WTC11 (cell line): ENCODE measurements around the gene TAS2R31. TPM values are rescaled to one million over a fixed set of nuclear protein-coding genes. Genes with fewer than 3 reads are reported as not detected.
"Not testable (repeated sequence)": the region's sequence is repeated elsewhere in the genome, so short reads cannot be mapped to it uniquely, and the experiment has no call there.

ENCODE experiments used
- ATAC-seq: fragments of 200-7000 bp; cut with Tn5 transposase; 2 replicates; pipeline ENCODE4 v1.10.0; 2021; ENCODE audit warnings: mild to moderate bottlenecking, moderate library complexity
- CTCF ChIA-PET: fragments of 300-600 bp; sonication (Branson Sonifier 250); formaldehyde crosslinking; loops from one replicate; lab custom pipeline; 2021; ENCODE audit warnings: antibody characterized with exemption; lab: Charles Lee
- POLR2A ChIA-PET: fragments of 350-600 bp; sonication (Branson Sonifier 250); formaldehyde crosslinking; loops from one replicate; lab custom pipeline; 2021; ENCODE audit warnings: antibody characterized with exemption; lab: Charles Lee
- DNase-seq: peaks from one replicate; pipeline ENCODE4 v3.0.0; 2021; ENCODE audit warnings: low spot score
- H3K27ac Mint-ChIP-seq: 2 replicates; pipeline ENCODE4 v1.8.0; 2021; ENCODE audit warnings: mixed read lengths
- H3K27me3 Mint-ChIP-seq: 2 replicates; pipeline ENCODE4 v1.8.0; 2021; ENCODE audit warnings: low read depth, mild to moderate bottlenecking, moderate library complexity, mixed read lengths
- H3K36me3 Mint-ChIP-seq: 2 replicates; pipeline ENCODE4 v1.8.0; 2021; ENCODE audit warnings: mixed read lengths
- H3K4me1 Mint-ChIP-seq: 2 replicates; pipeline ENCODE4 v1.8.0; 2022; ENCODE audit warnings: mixed read lengths
- H3K4me3 Mint-ChIP-seq: 2 replicates; pipeline ENCODE4 v1.8.0; 2021; ENCODE audit warnings: mild to moderate bottlenecking, moderate library complexity, mixed read lengths
- H3K9me3 Mint-ChIP-seq: 2 replicates; pipeline ENCODE4 v1.8.0; 2021; ENCODE audit warnings: mixed read lengths
- ATF6 ChIP-seq: sonication (generic); formaldehyde crosslinking; IDR thresholded peaks from 2 replicates; pipeline ENCODE4 v1.8.1; 2023; ENCODE audit warnings: mild to moderate bottlenecking, missing genetic modification reagents
- ESRRA ChIP-seq: sonication (generic); formaldehyde crosslinking; IDR thresholded peaks from 2 replicates; pipeline ENCODE4 v1.8.1; 2022; ENCODE audit warnings: mild to moderate bottlenecking, missing genetic modification reagents, borderline replicate concordance
- FOXK1 ChIP-seq: sonication (generic); formaldehyde crosslinking; IDR thresholded peaks from 2 replicates; pipeline ENCODE4 v1.8.0; 2022; ENCODE audit warnings: mild to moderate bottlenecking, moderate library complexity, missing genetic modification reagents
- JAZF1 ChIP-seq: fragments of 250-450 bp; sonication (Bioruptor Pico); IDR thresholded peaks from 2 replicates; pipeline ENCODE4 v1.9.0; 2021; ENCODE audit warnings: moderate library complexity, mild to moderate bottlenecking, inconsistent platforms
- KAT7 ChIP-seq: sonication (generic); formaldehyde crosslinking; IDR thresholded peaks from 2 replicates; pipeline ENCODE4 v1.8.1; 2023; ENCODE audit warnings: missing genetic modification reagents, mild to moderate bottlenecking, borderline replicate concordance
- MYBL2 ChIP-seq: sonication (generic); formaldehyde crosslinking; IDR thresholded peaks from 2 replicates; pipeline ENCODE4 v1.8.1; 2023; ENCODE audit warnings: mild to moderate bottlenecking, moderate library complexity, missing genetic modification reagents
- SMAD4 ChIP-seq: sonication (generic); formaldehyde crosslinking; IDR thresholded peaks from 2 replicates; pipeline ENCODE4 v1.8.0; 2022; ENCODE audit warnings: mild to moderate bottlenecking, missing genetic modification reagents
- TEAD1 ChIP-seq: sonication (generic); formaldehyde crosslinking; IDR thresholded peaks from 2 replicates; pipeline ENCODE4 v1.8.0; 2022; ENCODE audit warnings: mild to moderate bottlenecking, missing genetic modification reagents
- TEAD4 ChIP-seq: sonication (generic); formaldehyde crosslinking; IDR thresholded peaks from 2 replicates; pipeline ENCODE4 v1.8.0; 2022; ENCODE audit warnings: mild to moderate bottlenecking, missing genetic modification reagents
- ZBTB21 ChIP-seq: sonication (generic); formaldehyde crosslinking; IDR thresholded peaks from 2 replicates; pipeline ENCODE4 v1.8.1; 2023; ENCODE audit warnings: mild to moderate bottlenecking, missing genetic modification reagents, borderline replicate concordance
- ZBTB43 ChIP-seq: sonication (generic); formaldehyde crosslinking; IDR thresholded peaks from 2 replicates; pipeline ENCODE4 v1.8.1; 2023; ENCODE audit warnings: mild to moderate bottlenecking, missing genetic modification reagents
- ZNF121 ChIP-seq: sonication (generic); formaldehyde crosslinking; IDR thresholded peaks from 2 replicates; pipeline ENCODE4 v1.8.0; 2023; ENCODE audit warnings: missing genetic modification reagents
- ZNF138 ChIP-seq: sonication (generic); formaldehyde crosslinking; conservative IDR thresholded peaks from 2 replicates; pipeline ENCODE4 v1.8.1; 2022; ENCODE audit warnings: mild to moderate bottlenecking, moderate library complexity, missing genetic modification reagents
- ZNF219 ChIP-seq: sonication (generic); formaldehyde crosslinking; IDR thresholded peaks from 2 replicates; pipeline ENCODE4 v1.8.0; 2023; ENCODE audit warnings: missing genetic modification reagents, mild to moderate bottlenecking, borderline replicate concordance
- ZNF263 ChIP-seq: sonication (generic); formaldehyde crosslinking; IDR thresholded peaks from 2 replicates; pipeline ENCODE4 v1.8.1; 2022; ENCODE audit warnings: low read depth, mild to moderate bottlenecking, moderate library complexity, missing genetic modification reagents
- ZNF317 ChIP-seq: sonication (generic); formaldehyde crosslinking; IDR thresholded peaks from 2 replicates; pipeline ENCODE4 v1.8.1; 2023; ENCODE audit warnings: low read depth, mild to moderate bottlenecking, moderate library complexity, missing genetic modification reagents, borderline replicate concordance
- total RNA-seq: library from RNA; stranded (reverse); gene quantifications from 3 replicates; pipeline ENCODE4 v1.2.3, GENCODE V29; 2021
- TF ChIP-seq, protein P1 (sequence below): fragments of 250-450 bp; sonication (Bioruptor Pico); IDR thresholded peaks from 2 replicates; pipeline ENCODE4 v1.8.0; 2021; ENCODE audit warnings: mild to moderate bottlenecking
- TF ChIP-seq, protein P2 (sequence below): sonication (generic); formaldehyde crosslinking; IDR thresholded peaks from 2 replicates; pipeline ENCODE4 v1.8.0; 2022; ENCODE audit warnings: mild to moderate bottlenecking, missing genetic modification reagents

Gene TAS2R31
- total RNA-seq, 1 experiment from 2014 or later: 1.9 TPM

DNA sequence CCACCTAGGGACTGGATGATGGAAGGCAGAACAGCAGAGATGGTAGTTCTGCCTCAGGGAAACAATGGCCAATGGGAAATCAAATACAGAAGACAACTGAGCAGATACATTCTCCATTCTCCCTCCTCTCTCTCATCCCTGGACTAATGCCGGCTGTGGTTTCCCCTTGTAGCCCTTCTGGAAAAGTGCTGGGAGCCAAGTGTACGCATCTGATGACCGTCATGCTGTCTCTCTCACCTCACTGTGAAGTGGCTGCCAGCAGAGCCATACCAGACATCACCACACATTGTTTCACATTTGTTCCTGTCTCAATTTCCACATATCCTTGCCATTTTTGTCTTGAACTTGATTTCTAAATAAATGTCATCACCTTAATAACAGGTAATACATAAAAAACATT, 27.8 kb upstream of the TAS2R31 start (continued):
- TF ChIP-seq ZNF219 (CRISPR knock-in tag) (no peak), FOXK1 (CRISPR knock-in tag) (no peak), TEAD1 (no peak)

DNA sequence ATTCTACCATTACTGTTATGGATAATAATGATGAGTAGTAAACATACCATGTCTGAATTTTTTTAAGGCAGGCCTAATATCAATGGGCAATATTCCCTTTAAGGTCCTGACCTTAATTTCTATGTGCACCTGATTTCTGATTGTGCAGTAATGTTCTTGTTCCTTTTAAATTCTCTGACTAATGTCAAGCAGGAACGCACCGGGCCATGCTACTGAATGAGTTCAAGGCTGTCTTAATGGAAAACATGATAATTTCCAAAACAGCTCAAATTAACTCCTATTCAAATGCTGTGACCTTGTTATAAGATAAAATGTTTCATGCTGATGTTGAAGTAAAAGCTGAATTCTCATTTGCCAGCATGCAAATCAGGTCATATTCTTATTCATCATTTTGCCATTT, 24.1 kb upstream of the TAS2R31 start:
- ChIA-PET POLR2A (no interaction called here), CTCF (no interaction called here)
- TF ChIP-seq ZNF121 (CRISPR knock-in tag) (no peak), ZBTB43 (CRISPR knock-in tag) (no peak), ZNF317 (CRISPR knock-in tag) (no peak), ZBTB21 (CRISPR knock-in tag) (no peak), ZNF138 (CRISPR knock-in tag) (no peak), ZNF263 (CRISPR knock-in tag) (no peak), KAT7 (CRISPR knock-in tag) (no peak), JAZF1 (CRISPR knock-in tag) (no peak), TEAD4 (no peak), SMAD4 (CRISPR knock-in tag) (no peak), MYBL2 (no peak), ATF6 (CRISPR knock-in tag) (no peak), ESRRA (CRISPR knock-in tag) (no peak)
- TF ChIP-seq, protein P1, sequence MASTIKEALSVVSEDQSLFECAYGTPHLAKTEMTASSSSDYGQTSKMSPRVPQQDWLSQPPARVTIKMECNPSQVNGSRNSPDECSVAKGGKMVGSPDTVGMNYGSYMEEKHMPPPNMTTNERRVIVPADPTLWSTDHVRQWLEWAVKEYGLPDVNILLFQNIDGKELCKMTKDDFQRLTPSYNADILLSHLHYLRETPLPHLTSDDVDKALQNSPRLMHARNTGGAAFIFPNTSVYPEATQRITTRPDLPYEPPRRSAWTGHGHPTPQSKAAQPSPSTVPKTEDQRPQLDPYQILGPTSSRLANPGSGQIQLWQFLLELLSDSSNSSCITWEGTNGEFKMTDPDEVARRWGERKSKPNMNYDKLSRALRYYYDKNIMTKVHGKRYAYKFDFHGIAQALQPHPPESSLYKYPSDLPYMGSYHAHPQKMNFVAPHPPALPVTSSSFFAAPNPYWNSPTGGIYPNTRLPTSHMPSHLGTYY (CRISPR knock-in tag): no peak
- TF ChIP-seq, protein P2, sequence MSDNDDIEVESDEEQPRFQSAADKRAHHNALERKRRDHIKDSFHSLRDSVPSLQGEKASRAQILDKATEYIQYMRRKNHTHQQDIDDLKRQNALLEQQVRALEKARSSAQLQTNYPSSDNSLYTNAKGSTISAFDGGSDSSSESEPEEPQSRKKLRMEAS (CRISPR knock-in tag): no peak
- no peak overlapping the region for H3K4me3 Mint-ChIP-seq
- H3K36me3 Mint-ChIP-seq: peaks cover 33% of the 10 kb centered on the region
- H3K27me3 Mint-ChIP-seq: no peaks in the 10 kb centered on the region
- DNase-seq (no peak), ATAC-seq (no peak)
- no peaks in the 10 kb centered on the region for H3K4me1 Mint-ChIP-seq
- no peak overlapping the region for H3K27ac Mint-ChIP-seq
- peaks cover 41% of the 10 kb centered on the region for H3K9me3 Mint-ChIP-seq

- ATAC-seq, POLR2A ChIA-PET, H3K27ac Mint-ChIP-seq, H3K27me3 Mint-ChIP-seq, CTCF ChIA-PET, DNase-seq, H3K4me3 Mint-ChIP-seq, H3K4me1 Mint-ChIP-seq: not testable (repeated sequence)
- Mint-ChIP-seq H3K36me3 (peaks cover 66% of the 10 kb centered on the region), H3K9me3 (peaks cover 50% of the 10 kb centered on the region)
Observed at GRCh38 chr12:11049806-11050531, 18.8 kb upstream of the TAS2R31 start.

DNA sequence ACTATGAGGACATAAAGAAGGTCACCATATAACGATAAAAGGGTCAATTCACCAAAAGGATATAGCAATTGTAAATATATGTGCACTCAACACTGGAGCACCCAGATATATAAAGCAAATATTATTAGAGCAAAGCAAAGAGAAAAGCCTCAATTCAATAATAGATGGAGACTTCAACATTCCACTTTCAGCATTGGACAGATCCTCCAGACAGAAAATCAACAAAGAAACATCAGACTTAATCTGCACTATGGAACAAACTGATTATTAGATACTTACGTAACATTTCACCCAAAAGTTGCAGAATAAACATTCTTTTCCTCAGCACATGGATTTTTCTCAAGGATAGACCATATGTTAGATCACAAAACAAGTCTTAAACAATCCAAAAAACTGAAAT, 10.2 kb upstream of the TAS2R31 start:
- DNase-seq, H3K27me3 Mint-ChIP-seq, ATAC-seq, H3K4me3 Mint-ChIP-seq, CTCF ChIA-PET, H3K27ac Mint-ChIP-seq, H3K4me1 Mint-ChIP-seq, POLR2A ChIA-PET: not testable (repeated sequence)
- peaks cover 22% of the 10 kb centered on the region for H3K9me3 Mint-ChIP-seq
- H3K36me3 Mint-ChIP-seq: peaks cover 39% of the 10 kb centered on the region
